DMS79 (cell line): ENCODE results near the gene LORICRIN.
"Not testable (repeated sequence)": the region's sequence is repeated elsewhere in the genome, so short reads cannot be mapped to it uniquely, and the experiment has no call there.

Source experiments
- DNase-seq: peaks from one replicate; lab custom pipeline; 2025; lab: John Stamatoyannopoulos, UW

LORICRIN gene

GRCh38 chr1:153259387-153259786 lies at the start of gene LORICRIN:
TSS of gene LORICRIN (plus strand) at chr1:153259687. CDS start at chr1:153260950, 1,263 bp downstream.
- no peak for DNase-seq

DNA sequence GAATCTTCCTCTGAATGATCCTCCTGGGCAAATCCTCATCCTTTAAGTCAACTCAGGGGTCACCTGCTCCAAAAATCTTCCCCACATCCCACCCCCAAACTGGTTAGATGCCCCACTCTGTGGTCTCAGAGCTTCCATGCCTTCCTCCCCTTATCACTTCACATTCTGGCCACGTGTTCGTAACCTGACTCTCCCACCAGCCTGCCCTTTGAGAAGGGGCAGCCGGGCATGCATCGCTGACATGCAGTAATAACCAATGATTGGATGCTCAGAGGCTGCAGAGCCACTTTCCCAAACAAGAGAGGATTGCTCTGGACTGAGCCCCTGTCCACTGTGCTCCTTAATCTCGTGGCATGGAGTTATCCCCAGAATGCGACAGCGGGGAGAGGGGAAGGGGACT lies 49.3 kb upstream of the LORICRIN start:
- peak; percentile 39 for DNase-seq

GRCh38 chr1:153212201-153212600 lies 47.3 kb upstream of the LORICRIN start:
- no peak for DNase-seq

GRCh38 chr1:153213519-153213918 lies 46.0 kb upstream of the LORICRIN start:
- no peak for DNase-seq

- DNase-seq = no peak
Measured at GRCh38 chr1:153217212-153217611, 42.3 kb upstream of the LORICRIN start, which contains the start of gene PRR9. TSS of gene PRR9 (plus strand) at chr1:153217584. CDS start at chr1:153218145, 561 bp downstream.

DNA sequence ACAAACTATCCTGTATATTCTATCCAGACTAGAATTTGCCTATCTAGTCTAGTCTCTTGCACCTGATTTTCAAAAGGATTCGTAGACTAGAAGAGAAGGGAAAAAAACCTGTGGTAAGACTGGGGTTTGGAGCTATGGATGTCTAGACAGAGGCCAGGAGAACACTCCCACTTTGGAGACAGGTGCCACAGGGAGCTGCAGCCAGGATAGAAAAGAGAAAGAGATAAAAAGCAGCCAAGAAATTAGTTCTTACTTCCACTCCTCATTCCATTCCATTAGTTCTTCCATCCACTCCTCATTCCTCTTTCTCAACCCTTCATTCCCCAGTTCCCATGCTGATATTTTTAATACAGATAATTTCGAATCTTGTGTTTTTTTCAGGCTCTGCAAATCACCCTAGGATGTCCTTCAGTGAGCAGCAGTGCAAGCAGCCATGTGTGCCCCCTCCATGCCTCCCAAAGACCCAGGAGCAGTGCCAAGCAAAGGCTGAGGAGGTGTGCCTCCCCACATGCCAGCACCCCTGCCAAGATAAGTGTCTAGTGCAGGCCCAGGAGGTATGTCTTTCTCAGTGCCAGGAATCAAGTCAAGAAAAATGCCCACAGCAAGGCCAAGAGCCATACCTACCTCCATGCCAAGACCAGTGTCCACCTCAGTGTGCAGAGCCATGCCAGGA lies 41.6 kb upstream of the LORICRIN start:
- no peak for DNase-seq

- no peak for DNase-seq
Measured at GRCh38 chr1:153220606-153221303, 38.7 kb upstream of the LORICRIN start.

- peak; percentile 44 for DNase-seq
Measured at GRCh38 chr1:153223040-153223891, 36.2 kb upstream of the LORICRIN start.

- DNase-seq = no peak
Measured at GRCh38 chr1:153227810-153228209, 31.7 kb upstream of the LORICRIN start.

- DNase-seq = no peak
Measured at GRCh38 chr1:153228491-153228890, 31.0 kb upstream of the LORICRIN start.

- DNase-seq = not testable (repeated sequence)
Measured at GRCh38 chr1:153229076-153229829, 30.2 kb upstream of the LORICRIN start.

- no peak for DNase-seq
Measured at GRCh38 chr1:153231363-153231762, 28.1 kb upstream of the LORICRIN start.

DNA sequence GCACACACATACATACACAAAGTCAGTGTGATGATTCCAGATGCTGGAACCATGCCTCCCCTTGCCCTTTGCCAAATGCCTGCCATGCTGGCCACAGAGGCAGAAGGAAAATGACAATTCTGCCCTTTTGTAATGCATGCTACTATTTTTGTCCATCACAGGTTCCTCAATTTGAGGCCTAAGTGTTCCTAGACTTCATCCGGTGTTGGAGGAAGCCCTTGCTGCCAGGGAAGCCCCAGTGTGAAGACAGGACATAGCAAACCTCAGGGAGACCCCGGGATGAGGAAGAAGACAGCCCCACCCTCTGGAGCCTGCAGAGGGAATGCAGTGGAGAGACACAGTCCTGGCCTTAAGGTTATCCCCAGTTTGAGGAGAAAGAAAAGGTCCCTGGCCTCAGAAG lies 27.7 kb upstream of the LORICRIN start:
- DNase-seq = no peak

- DNase-seq = no peak
Measured at GRCh38 chr1:153232553-153232952, 26.9 kb upstream of the LORICRIN start.

- DNase-seq = no peak
Measured at GRCh38 chr1:153233448-153233847, 26.0 kb upstream of the LORICRIN start.

DNA sequence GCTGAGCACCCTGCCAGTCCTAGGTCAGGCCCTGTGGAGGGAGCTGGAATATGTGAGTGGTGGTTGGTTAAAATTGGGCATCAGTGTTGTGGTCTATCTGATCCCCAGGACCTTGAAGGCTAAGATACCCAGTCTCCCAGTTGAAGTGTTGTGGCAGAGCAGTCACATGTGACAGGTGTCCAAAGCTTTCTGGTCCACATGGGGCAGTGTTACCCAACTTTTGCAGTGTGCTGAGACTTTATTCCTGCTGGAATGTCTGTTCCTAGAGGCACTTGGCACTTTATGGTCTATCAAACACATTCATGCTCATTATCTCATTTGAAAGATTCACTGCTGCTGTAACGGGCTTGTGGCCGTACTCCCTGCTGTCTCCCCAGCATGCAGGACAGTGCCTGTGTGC lies 21.0 kb upstream of the LORICRIN start:
- no peak for DNase-seq

DNA sequence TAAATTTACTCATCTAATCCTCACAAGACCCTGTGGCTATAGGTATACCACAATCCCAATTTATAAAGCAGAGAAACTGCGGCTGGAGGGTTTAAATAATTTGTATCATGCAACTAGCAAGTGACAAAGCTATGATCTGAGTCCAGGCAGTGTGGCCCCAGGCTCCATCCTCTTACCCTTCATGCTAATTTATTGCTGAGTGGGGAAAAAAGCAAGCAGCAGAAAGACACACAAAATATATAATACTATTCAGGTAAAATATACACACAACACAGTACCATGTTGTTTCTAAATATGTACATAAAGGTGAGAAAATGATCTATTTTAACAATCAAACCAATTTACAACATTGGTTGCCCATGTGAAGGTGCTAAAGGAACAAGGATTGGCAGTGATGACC lies 17.3 kb upstream of the LORICRIN start:
- no peak for DNase-seq

GRCh38 chr1:153245466-153245865 lies 14.0 kb upstream of the LORICRIN start:
- DNase-seq = no peak

DNA sequence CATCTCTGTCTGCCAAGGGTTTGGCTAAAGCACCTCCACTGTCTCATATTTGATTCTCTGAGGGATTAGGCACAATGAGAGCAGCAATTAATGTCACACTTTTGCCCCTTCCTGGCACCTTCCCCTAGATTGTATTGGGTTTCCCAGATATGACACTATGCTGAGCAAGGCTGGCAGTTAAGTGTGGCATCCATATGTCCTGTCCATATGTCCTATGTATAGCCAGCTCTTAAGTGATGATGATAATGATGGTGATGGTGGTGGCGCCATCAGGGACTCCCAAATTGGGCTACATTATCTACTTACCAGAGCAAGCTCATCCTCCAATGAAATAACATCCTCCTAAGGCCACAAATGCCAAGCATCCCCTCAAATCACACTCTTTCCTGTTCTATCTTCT lies 13.5 kb upstream of the LORICRIN start:
- no peak for DNase-seq

DNA sequence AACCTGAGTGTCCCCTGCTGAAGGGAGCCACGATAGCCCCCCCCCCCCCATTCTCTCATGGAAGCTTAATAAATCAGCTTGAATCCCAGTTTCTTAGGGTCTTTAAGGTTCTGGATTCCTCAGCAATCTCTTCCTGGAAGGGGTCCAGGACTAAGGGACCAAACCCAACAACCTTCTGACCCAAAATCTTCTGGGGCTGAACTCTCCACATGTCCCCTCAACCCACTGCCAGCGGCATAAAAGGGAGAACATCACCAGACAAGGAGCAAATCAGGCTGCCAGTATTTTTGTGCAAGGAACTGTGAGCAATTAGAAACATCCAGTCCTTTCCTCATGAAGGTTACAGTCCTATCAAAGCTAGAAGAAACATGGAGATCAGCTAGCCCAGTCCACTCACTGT lies 12.7 kb upstream of the LORICRIN start:
- no peak for DNase-seq

DNA sequence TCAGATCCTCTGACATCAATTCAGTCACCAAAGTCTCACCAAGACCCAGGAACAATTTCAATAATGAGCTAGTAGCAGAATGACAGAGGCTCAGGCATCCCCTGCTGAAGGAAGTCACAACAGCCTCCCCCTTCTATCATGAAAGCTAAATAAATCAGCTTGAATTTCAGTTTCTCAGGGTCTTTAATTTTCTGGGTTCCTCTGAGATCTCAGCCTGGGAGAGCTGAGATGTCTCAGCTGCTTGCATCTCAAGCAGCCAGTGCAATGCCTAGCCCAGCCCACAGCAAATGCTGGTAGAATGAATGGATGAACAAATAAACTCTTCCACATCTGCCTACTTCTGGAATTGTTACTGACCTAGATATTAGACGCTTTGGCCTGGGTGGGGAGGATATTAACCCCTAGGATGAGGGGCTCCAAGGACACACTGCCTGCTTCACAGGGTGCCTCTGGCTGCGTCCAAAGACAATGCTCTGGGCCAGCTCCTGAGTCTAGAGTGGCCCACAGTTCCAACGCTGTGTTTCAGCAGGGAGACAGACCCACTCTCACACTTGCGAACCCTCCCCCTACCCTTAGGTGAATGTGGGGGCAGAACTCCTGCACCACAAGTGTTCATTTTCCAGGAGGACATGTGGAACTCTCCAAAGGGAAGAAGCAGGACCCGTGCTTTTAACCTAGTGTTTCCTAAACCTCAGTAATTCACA lies 11.2 kb upstream of the LORICRIN start:
- no peak for DNase-seq
